NB4 (cell line): ENCODE data around the gene ITGA4.
"Not testable (repeated sequence)": the region's sequence is repeated elsewhere in the genome, so short reads cannot be mapped to it uniquely, and the experiment has no call there.

Experiments used
- DNase-seq: peaks from one replicate; pipeline ENCODE4 v3.0.0; 2010; ENCODE audit warnings: low read depth
- H3K4me3 ChIP-seq: one replicate; pipeline ENCODE4 v1.5.1; 2011; ENCODE audit warnings: mild to moderate bottlenecking, low read depth, low read length, moderate library complexity
- MAX ChIP-seq: IDR thresholded peaks from 2 replicates; pipeline ENCODE4 v1.6.1; 2011; ENCODE audit warnings: low read depth, low read length
- MYC ChIP-seq: IDR thresholded peaks from 2 replicates; pipeline ENCODE4 v1.6.1; 2011; ENCODE audit warnings: low read depth, low read length
- POLR2A ChIP-seq: IDR thresholded peaks from 2 replicates; pipeline ENCODE4 v1.6.1; 2011; ENCODE audit warnings: mild to moderate bottlenecking; ENCODE audit not compliant: insufficient read length; ENCODE audit errors: extremely low read depth
- TF ChIP-seq, protein P1 (sequence below): IDR thresholded peaks from one replicate; pipeline ENCODE4 v1.5.1; 2012; ENCODE audit warnings: low read depth, low read length

The ITGA4 gene

GRCh38 chr2:181440344-181440743 lies 16.8 kb upstream of the ITGA4 start:
- no peak for DNase-seq
- no peak overlapping the region for H3K4me3 ChIP-seq
- TF ChIP-seq, protein P1, sequence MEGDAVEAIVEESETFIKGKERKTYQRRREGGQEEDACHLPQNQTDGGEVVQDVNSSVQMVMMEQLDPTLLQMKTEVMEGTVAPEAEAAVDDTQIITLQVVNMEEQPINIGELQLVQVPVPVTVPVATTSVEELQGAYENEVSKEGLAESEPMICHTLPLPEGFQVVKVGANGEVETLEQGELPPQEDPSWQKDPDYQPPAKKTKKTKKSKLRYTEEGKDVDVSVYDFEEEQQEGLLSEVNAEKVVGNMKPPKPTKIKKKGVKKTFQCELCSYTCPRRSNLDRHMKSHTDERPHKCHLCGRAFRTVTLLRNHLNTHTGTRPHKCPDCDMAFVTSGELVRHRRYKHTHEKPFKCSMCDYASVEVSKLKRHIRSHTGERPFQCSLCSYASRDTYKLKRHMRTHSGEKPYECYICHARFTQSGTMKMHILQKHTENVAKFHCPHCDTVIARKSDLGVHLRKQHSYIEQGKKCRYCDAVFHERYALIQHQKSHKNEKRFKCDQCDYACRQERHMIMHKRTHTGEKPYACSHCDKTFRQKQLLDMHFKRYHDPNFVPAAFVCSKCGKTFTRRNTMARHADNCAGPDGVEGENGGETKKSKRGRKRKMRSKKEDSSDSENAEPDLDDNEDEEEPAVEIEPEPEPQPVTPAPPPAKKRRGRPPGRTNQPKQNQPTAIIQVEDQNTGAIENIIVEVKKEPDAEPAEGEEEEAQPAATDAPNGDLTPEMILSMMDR = no peak
- TF ChIP-seq MYC = no peak
- TF ChIP-seq POLR2A = no peak
- no peak for TF ChIP-seq MAX

DNA sequence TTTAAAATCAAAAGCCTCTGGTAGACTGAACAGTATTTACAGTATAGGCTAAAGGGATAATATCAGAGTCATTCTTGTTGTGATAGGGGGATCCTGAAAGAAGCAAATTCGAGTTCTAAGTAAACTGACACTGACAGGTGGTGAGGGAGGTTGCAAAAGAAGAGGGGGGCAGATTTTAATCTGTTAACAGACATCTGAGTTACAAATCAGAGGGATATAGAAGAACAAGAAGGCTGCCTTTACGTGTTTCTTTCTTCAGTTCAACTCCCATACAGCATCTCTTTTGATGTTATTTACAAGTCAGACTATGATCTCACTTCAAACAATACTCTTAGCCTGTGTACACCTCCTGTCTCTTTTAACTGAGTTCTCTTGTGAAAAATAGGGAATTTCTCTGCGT lies 16.3 kb upstream of the ITGA4 start:
- no peak overlapping the region for H3K4me3 ChIP-seq
- TF ChIP-seq MYC = no peak
- TF ChIP-seq MAX = no peak
- no peak for TF ChIP-seq POLR2A
- TF ChIP-seq, protein P1 = no peak
- DNase-seq = no peak

DNA sequence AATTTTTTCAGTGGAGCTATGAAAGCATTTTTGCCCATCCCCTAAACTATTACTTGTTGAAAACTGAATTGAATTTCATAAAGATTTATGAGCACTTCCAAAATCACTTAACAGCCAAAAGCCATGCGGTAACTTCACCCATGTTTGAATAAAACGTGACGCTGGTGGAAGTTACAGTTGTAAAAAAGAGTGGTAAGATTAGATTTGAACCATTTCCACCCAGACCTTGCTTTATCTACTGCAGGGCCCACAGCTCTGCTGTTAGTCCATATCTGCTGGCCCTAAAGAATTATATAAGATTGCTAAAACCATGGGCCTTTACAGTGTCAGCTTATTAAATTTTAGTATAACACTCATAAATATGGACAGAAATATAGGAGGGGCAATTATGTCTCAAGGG lies 15.5 kb upstream of the ITGA4 start:
- no peak for DNase-seq
- TF ChIP-seq MAX (no peak), MYC (no peak), POLR2A (no peak)
- TF ChIP-seq, protein P1 = no peak

DNA sequence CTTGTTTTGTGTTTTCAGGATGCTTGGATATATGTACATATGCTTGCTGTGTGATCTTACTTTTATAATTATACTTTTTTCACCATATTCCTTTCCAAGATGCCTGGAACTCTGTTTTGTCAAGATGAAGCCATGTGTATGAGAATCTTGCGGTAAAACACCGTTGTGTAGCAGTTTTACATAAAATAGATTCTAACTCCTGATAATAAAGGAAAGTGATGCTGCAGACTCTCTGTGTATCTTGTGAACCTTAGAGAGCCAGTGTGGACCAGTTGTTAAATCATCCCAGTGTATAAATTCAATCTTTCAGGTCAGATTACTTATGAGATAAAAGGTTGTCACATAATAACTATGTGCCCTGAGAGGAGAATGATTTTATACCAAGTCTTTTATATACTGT lies 12.5 kb upstream of the ITGA4 start:
- DNase-seq = no peak
- no peak overlapping the region for H3K4me3 ChIP-seq
- TF ChIP-seq MYC (no peak), POLR2A (no peak), MAX (no peak)
- TF ChIP-seq, protein P1 = no peak

More for the DNA sequence above, 15.5 kb upstream of the ITGA4 start:
- H3K4me3 ChIP-seq = no peak overlapping the region

DNA sequence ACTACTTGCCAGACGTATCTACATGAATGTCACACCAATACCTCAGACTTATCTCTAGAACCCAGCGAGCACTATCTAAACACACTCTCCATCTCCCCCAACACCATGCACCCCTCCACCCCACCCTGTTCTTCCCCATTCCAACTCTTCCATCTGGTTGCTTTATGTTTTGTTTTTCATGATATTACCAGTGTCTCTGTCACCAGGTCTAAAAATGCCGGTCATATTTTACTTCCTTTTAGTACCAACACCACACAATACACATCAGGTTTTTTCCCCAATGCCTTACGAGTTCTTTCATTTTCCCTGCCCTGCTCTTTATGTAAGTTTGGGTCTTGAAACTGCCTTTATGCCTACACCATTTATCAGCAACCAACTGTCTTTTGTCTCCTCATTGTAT lies 10.2 kb upstream of the ITGA4 start:
- TF ChIP-seq MYC = no peak
- no peak for TF ChIP-seq POLR2A
- TF ChIP-seq, protein P1 = no peak
- TF ChIP-seq MAX = no peak
- H3K4me3 ChIP-seq = no peak overlapping the region
- DNase-seq = no peak

GRCh38 chr2:181449278-181449677 lies 7.9 kb upstream of the ITGA4 start:
- DNase-seq, H3K4me3 ChIP-seq: not testable (repeated sequence)
